Measurements from ENCODE around the gene STAT5B. TPM values are rescaled to one million over a fixed set of nuclear protein-coding genes. Genes with fewer than 3 reads are reported as not detected.

The STAT5B gene
- total and polyA plus RNA-seq, 9 of the 15 experiments (the other 6 are each of a cell fraction or from before 2014, with no cell fraction given) = 20.8 to 176 (median 92.4) TPM

- TF ChIP-seq CHD2 (IDR thresholded peaks at IDR 0.05; ENCODE audit: low read depth, low read length) (no peak), CREM (IDR thresholded peaks at IDR 0.05; ENCODE audit: low read depth) (peak; percentile 64), NCOR1 (IDR thresholded peaks at IDR 0.05) (peak; percentile 73), BRD9 (IDR thresholded peaks at IDR 0.05; ENCODE audit: low read depth, partially characterized antibody) (peak; percentile 52), MEIS2 (IDR thresholded peaks at IDR 0.05; ENCODE audit: partially characterized antibody) (peak; percentile 38), NFXL1 (CRISPR knock-in tag; IDR thresholded peaks at IDR 0.05) (no peak), MNT (conservative IDR thresholded peaks at IDR 0.05) (peak; percentile 53 to 55; a peak in 2 of 4 replicates), RAD21 (CRISPR knock-in tag; conservative IDR thresholded peaks at IDR 0.05 in 1 of 2, IDR thresholded peaks at IDR 0.05 in 1 of 2) (peak in 1 of 2 experiments; percentile 13; a peak in 1 of 4 replicates), RNF2 (IDR thresholded peaks at IDR 0.05) (peak; percentile 95), PKNOX1 (IDR thresholded peaks at IDR 0.05) (peak; percentile 71), HOMEZ (CRISPR knock-in tag; IDR thresholded peaks at IDR 0.05) (0 out of 2 replicates have a peak, but pooled peaks have one; percentile 25), CTCF (IDR thresholded peaks at IDR 0.05 in 2 of 3, conservative IDR thresholded peaks at IDR 0.05 in 1 of 3; ENCODE audit: insufficient read depth in 2 of 3, low read depth in 1 of 3, low read length in 3 of 3) (no peak), EZH2 (IDR thresholded peaks at IDR 0.05; ENCODE audit: borderline replicate concordance, low read depth, low read length) (no peak), POLR2G (IDR thresholded peaks at IDR 0.05; ENCODE audit: low read depth, low read length) (peak; percentile 43; the same call in 1 of the 2 replicates), ZNF583 (CRISPR knock-in tag; IDR thresholded peaks at IDR 0.05) (peak; percentile 91), TOE1 (IDR thresholded peaks at IDR 0.05; ENCODE audit: borderline replicate concordance) (no peak), TOE1 (CRISPR knock-in tag; IDR thresholded peaks at IDR 0.05; ENCODE audit: borderline replicate concordance, low read depth) (no peak), ZNF282 (CRISPR knock-in tag; IDR thresholded peaks at IDR 0.05) (no peak), ZNF589 (CRISPR knock-in tag; IDR thresholded peaks at IDR 0.05; ENCODE audit: low read depth) (peak; percentile 75; the same call in 1 of the 2 replicates), MCM3 (IDR thresholded peaks at IDR 0.05) (no peak)
These were observed 39.4 kb upstream of the STAT5B start (continued) for GRCh38 chr17:42315402-42316156.

Data from K562 (cell line).